K562 (cell line): ENCODE results near the gene BLCAP. TPM values are rescaled to one million over a fixed set of nuclear protein-coding genes. Genes with fewer than 3 reads are reported as not detected.

Experiments
- BCOR ChIP-seq: fragments of 450-650 bp; IDR thresholded peaks from 2 replicates; pipeline ENCODE4 v1.6.1; 2016
- DMBX1 ChIP-seq: fragments of 250-450 bp; sonication (Bioruptor Pico); IDR thresholded peaks from 2 replicates; pipeline ENCODE4 v1.8.0; 2022; ENCODE audit warnings: inconsistent platforms, mild to moderate bottlenecking, moderate library complexity, borderline replicate concordance
- DNMT1 ChIP-seq: fragments of 450-650 bp; IDR thresholded peaks from 2 replicates; pipeline ENCODE4 v1.6.1; 2016; ENCODE audit warnings: antibody characterized with exemption, mild to moderate bottlenecking
- ELF4 ChIP-seq: fragments of 450-650 bp; formaldehyde crosslinking; IDR thresholded peaks from 2 replicates; pipeline ENCODE4 v1.4.0; 2022; ENCODE audit warnings: missing genetic modification characterization
- GABPA ChIP-seq: fragments of 200-800 bp; sonication (Bioruptor generic); conservative IDR thresholded peaks from 2 replicates; pipeline ENCODE4 v1.6.1; 2016; ENCODE audit warnings: low read depth, missing genetic modification characterization, missing compliant biosample characterization
- HDAC6 ChIP-seq: IDR thresholded peaks from 2 replicates; pipeline ENCODE4 v1.6.1; 2012; ENCODE audit warnings: low read depth, mild to moderate bottlenecking, control low read depth, inconsistent platforms, low read length, moderate library complexity
- JUNB ChIP-seq: fragments of 450-650 bp; formaldehyde crosslinking; conservative IDR thresholded peaks from 2 replicates; pipeline ENCODE4 v1.4.0; 2020; ENCODE audit warnings: mild to moderate bottlenecking
- MTA1 ChIP-seq: fragments of 450-650 bp; IDR thresholded peaks from 2 replicates; pipeline ENCODE4 v1.6.1; 2017; ENCODE audit warnings: borderline replicate concordance
- MTA2 ChIP-seq: fragments of 450-650 bp; IDR thresholded peaks from 2 replicates; pipeline ENCODE4 v1.6.1; 2016; ENCODE audit warnings: low read depth
- NFXL1 ChIP-seq: fragments of 450-650 bp; formaldehyde crosslinking; IDR thresholded peaks from 2 replicates; pipeline ENCODE4 v1.4.0; 2021; ENCODE audit warnings: mild to moderate bottlenecking
- NFYB ChIP-seq: IDR thresholded peaks from 2 replicates; pipeline ENCODE4 v1.6.1; 2011; ENCODE audit warnings: mild to moderate bottlenecking, moderate library complexity; ENCODE audit not compliant: insufficient read length; ENCODE audit errors: extremely low read depth
- PCBP1 ChIP-seq: fragments of 200-400 bp; formaldehyde crosslinking; IDR thresholded peaks from 2 replicates; pipeline ENCODE4 v1.6.1; 2018; ENCODE audit warnings: mild to moderate bottlenecking, low read depth, low read length; ENCODE audit not compliant: poor library complexity, severe bottlenecking
- PTBP1 ChIP-seq: fragments of 200-400 bp; formaldehyde crosslinking; IDR thresholded peaks from 2 replicates; pipeline ENCODE4 v1.6.1; 2017; ENCODE audit warnings: low read depth, low read length
- RBM22 ChIP-seq: fragments of 200-400 bp; formaldehyde crosslinking; IDR thresholded peaks from 2 replicates; pipeline ENCODE4 v1.6.1; 2018; ENCODE audit warnings: low read length, low read depth; ENCODE audit not compliant: poor library complexity, severe bottlenecking
- RCOR1 ChIP-seq, 2 experiments: IDR thresholded peaks; 2 replicates each; pipeline ENCODE4 v1.6.1; 2012; ENCODE audit warnings: low read depth in 2 of 2, low read length in 2 of 2, borderline replicate concordance in 1 of 2, improper control_type of control experiment in 1 of 2
- RFX1 ChIP-seq: fragments of 450-650 bp; IDR thresholded peaks from 2 replicates; pipeline ENCODE4 v1.6.1; 2016; ENCODE audit warnings: mild to moderate bottlenecking, moderate library complexity
- SNRNP70 ChIP-seq: fragments of 200-400 bp; formaldehyde crosslinking; optimal IDR thresholded peaks from 2 replicates; pipeline ENCODE3; 2017; ENCODE audit warnings: low read depth, low read length
- TSC22D4 ChIP-seq: fragments of 450-650 bp; IDR thresholded peaks from 2 replicates; pipeline ENCODE4 v1.6.1; 2016; ENCODE audit warnings: missing genetic modification characterization, missing biosample characterization, control low read depth
- YBX1 ChIP-seq: fragments of 450-650 bp; IDR thresholded peaks from 2 replicates; pipeline ENCODE4 v1.7.1; 2016; ENCODE audit warnings: mild to moderate bottlenecking
- ZNF324 ChIP-seq: fragments of 250-450 bp; sonication (Bioruptor Pico); IDR thresholded peaks from 2 replicates; pipeline ENCODE4 v1.4.0; 2020; ENCODE audit warnings: mild to moderate bottlenecking
- ZNF41 ChIP-seq: fragments of 250-450 bp; sonication (Bioruptor Pico); conservative IDR thresholded peaks from 2 replicates; pipeline ENCODE4 v1.4.0; 2020; ENCODE audit warnings: mild to moderate bottlenecking
- ZNF431 ChIP-seq: sonication (generic); formaldehyde crosslinking; IDR thresholded peaks from 2 replicates; pipeline ENCODE4 v1.8.0; 2022; ENCODE audit warnings: mild to moderate bottlenecking, missing genetic modification reagents
- ZNF444 ChIP-seq: fragments of 250-450 bp; sonication (Bioruptor Pico); IDR thresholded peaks from 2 replicates; pipeline ENCODE4 v1.4.0; 2020; ENCODE audit warnings: mild to moderate bottlenecking, moderate library complexity
- ZNF589 ChIP-seq: fragments of 200-800 bp; sonication (Bioruptor generic); IDR thresholded peaks from 2 replicates; pipeline ENCODE4 v1.6.1; 2016; ENCODE audit warnings: low read depth, missing genetic modification characterization, missing compliant biosample characterization
- ZSCAN32 ChIP-seq: fragments of 450-650 bp; formaldehyde crosslinking; IDR thresholded peaks from 2 replicates; pipeline ENCODE4 v1.4.0; 2020; ENCODE audit warnings: mild to moderate bottlenecking, moderate library complexity
- polyA plus RNA-seq, 8 experiments: library from polyadenylated mRNA; depleted of rRNA in 4 of 8; stranded (reverse) in 5 of 8; unstranded in 3 of 8; fragments of >200 nt; fragmentation: Nextera tagmentation in 2 of 8; fragmentation: Illumina TruSeq in 1 of 8; extraction: Ambion mirVana in 2 of 8; extraction: Trizol in 1 of 8; gene quantifications; 2 replicates each; pipeline versions ENCODE4 v1.2.1 to v1.2.3, GENCODE V29; 2011 to 2014; ENCODE audit warnings: inconsistent platforms in 1 of 8, missing spikeins in 1 of 8
- total RNA-seq, 7 experiments: library from RNA; depleted of rRNA in 6 of 7; stranded (reverse); fragments of >200 nt in 6 of 7; fragmentation: Illumina TruSeq in 2 of 7; extraction: Trizol in 2 of 7; gene quantifications; 2 replicates each; pipeline versions ENCODE4 v1.2.1 to v1.2.3, GENCODE V29; 2011 to 2021; ENCODE audit warnings: low replicate concordance in 1 of 7
- TF ChIP-seq, protein P1 (sequence below): fragments of 250-450 bp; sonication (Bioruptor Pico); IDR thresholded peaks from 2 replicates; pipeline ENCODE4 v1.5.1; 2021; ENCODE audit warnings: mild to moderate bottlenecking
- TF ChIP-seq, protein P2 (sequence below), 2 experiments: fragments of 450-650 bp; IDR thresholded peaks; 2 replicates each; pipeline ENCODE4 v1.6.1; 2016
- TF ChIP-seq, protein P3 (sequence below): fragments of 250-450 bp; sonication (Bioruptor Pico); IDR thresholded peaks from 2 replicates; pipeline ENCODE4 v1.8.0; 2021; ENCODE audit warnings: moderate library complexity, mild to moderate bottlenecking, inconsistent platforms
- TF ChIP-seq, protein P4 (sequence below): fragments of 250-450 bp; sonication (Bioruptor Pico); IDR thresholded peaks from 2 replicates; pipeline ENCODE4 v1.4.0; 2020

The BLCAP gene
- total and polyA plus RNA-seq, 9 of the 15 experiments (the other 6 are each of a cell fraction or from before 2014, with no cell fraction given) = 16.9 to 41.5 (median 27.6) TPM

DNA sequence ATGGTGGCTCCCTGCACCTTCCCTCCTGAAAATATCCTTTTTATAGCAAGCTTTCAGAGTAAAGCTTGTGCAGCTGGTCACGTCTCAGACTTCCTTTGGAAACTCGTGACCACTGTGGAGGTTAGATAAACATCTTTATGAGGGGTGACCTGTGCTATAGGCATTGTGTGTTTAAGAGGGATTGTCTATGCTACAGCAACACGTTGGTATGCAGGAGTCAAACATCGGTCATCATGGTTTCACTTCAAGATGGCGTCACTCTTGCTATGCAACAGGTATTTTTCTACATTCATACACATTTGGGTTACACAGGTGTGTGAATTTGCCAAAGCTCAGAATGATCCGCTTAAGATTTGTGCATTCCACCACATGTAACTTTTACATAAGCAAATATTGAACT is 14.6 kb upstream of the BLCAP start (continued):
- TF ChIP-seq, protein P1, sequence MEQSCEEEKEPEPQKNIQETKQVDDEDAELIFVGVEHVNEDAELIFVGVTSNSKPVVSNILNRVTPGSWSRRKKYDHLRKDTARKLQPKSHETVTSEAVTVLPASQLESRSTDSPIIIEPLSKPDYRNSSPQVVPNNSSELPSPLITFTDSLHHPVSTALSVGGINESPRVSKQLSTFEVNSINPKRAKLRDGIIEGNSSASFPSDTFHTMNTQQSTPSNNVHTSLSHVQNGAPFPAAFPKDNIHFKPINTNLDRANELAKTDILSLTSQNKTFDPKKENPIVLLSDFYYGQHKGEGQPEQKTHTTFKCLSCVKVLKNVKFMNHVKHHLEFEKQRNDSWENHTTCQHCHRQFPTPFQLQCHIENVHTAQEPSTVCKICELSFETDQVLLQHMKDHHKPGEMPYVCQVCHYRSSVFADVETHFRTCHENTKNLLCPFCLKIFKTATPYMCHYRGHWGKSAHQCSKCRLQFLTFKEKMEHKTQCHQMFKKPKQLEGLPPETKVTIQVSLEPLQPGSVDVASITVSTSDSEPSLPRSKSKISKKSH (CRISPR knock-in tag) = peak; percentile 52; the same call in 1 of the 2 replicates
- TF ChIP-seq RFX1 (no peak), ZSCAN32 (CRISPR knock-in tag) (peak; percentile 67; the same call in 1 of the 2 replicates), MTA1 (no peak), TSC22D4 (no peak), ZNF589 (CRISPR knock-in tag) (peak; percentile 80), NFXL1 (no peak), PCBP1 (no peak), PTBP1 (no peak), DMBX1 (CRISPR knock-in tag) (no peak), GABPA (tag) (no peak), JUNB (CRISPR knock-in tag) (0 out of 2 replicates have a peak, but pooled peaks have one; percentile 27), ZNF431 (no peak), RCOR1 (IDR thresholded peaks at IDR 0.05; ENCODE audit: borderline replicate concordance in 1 of 2, low read depth in 2 of 2, low read length in 2 of 2) (no peak), SNRNP70 (no peak), ELF4 (CRISPR knock-in tag) (peak; percentile 71; the same call in 1 of the 2 replicates), ZNF444 (CRISPR knock-in tag) (peak; percentile 77), ZNF324 (CRISPR knock-in tag) (peak; percentile 65; the same call in 1 of the 2 replicates), YBX1 (no peak), NFYB (no peak), BCOR (no peak), RBM22 (no peak), HDAC6 (no peak), DNMT1 (no peak), MTA2 (no peak), ZNF41 (CRISPR knock-in tag) (peak; percentile 88; the same call in 1 of the 2 replicates)
- TF ChIP-seq, protein P2, sequence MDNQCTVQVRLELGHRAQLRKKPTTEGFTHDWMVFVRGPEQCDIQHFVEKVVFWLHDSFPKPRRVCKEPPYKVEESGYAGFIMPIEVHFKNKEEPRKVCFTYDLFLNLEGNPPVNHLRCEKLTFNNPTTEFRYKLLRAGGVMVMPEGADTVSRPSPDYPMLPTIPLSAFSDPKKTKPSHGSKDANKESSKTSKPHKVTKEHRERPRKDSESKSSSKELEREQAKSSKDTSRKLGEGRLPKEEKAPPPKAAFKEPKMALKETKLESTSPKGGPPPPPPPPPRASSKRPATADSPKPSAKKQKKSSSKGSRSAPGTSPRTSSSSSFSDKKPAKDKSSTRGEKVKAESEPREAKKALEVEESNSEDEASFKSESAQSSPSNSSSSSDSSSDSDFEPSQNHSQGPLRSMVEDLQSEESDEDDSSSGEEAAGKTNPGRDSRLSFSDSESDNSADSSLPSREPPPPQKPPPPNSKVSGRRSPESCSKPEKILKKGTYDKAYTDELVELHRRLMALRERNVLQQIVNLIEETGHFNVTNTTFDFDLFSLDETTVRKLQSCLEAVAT (IDR thresholded peaks at IDR 0.05) = no peak
- TF ChIP-seq, protein P3, sequence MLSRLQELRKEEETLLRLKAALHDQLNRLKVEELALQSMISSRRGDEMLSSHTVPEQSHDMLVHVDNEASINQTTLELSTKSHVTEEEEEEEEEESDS = no peak
- TF ChIP-seq, protein P4, sequence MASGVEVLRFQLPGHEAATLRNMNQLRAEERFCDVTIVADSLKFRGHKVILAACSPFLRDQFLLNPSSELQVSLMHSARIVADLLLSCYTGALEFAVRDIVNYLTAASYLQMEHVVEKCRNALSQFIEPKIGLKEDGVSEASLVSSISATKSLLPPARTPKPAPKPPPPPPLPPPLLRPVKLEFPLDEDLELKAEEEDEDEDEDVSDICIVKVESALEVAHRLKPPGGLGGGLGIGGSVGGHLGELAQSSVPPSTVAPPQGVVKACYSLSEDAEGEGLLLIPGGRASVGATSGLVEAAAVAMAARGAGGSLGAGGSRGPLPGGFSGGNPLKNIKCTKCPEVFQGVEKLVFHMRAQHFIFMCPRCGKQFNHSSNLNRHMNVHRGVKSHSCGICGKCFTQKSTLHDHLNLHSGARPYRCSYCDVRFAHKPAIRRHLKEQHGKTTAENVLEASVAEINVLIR (CRISPR knock-in tag) = peak; percentile 64
